Amniotic epithelial cell (primary cell): Measurements from ENCODE around the gene TRMT61A.
"Not testable (repeated sequence)": the region's sequence is repeated elsewhere in the genome, so short reads cannot be mapped to it uniquely, and the experiment has no call there.

Experiments
- DNase-seq: peaks from one replicate; pipeline ENCODE4 v3.0.0-alpha.2; 2010; ENCODE audit warnings: low read depth

TRMT61A gene

DNA sequence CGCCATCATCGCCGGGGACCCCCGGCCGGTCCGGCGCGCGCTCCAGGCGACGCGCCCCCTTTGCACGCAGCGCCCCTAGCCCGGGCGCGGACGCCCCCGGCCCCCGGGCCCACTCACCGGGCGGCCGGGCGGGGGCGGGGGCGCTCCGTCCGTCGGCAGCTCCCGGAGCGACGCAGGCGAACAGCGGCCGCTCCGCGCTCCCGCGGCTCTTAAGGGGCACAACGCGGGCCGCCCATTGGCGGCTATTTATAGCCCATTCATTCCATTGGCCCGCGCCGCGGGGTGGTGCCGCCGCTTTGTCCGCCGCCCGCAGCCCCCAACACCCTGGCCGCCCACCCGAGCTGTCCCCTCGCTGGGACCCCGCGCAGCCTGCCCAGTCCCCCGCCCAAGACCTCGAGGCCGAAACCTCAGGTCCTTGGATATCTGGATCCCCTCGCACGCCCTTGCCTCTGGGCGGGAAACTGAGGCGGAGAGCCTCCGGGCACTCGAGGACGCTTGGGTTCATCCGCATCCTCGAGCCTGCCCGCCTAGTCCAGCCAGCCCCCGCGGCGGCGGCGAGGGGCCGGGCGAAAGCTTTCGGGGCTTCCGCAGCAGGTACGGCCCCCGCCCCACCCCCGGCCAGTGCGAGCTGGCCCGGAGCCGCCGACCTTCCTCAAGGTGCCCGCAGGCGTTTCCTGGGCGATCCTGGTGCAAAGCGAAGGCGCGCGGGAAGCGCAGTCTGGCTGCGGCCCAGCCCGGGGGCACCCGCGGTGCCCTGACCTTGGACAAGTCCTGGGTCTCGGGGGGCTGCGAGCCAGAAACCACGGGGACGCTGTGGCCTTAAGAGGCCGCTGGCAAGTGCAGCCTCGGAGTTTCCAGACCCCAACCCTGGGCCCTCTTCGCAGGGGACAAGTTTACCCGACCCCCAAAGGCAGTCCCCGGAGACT lies 6.1 kb upstream of the TRMT61A start, which contains the start of gene CKB:
Gene CKB, minus strand, starts transcription at position 182 of the 926 bp plus-strand sequence. CDS start 337 bp downstream, outside the sequence.
- peak; percentile 42 for DNase-seq

DNA sequence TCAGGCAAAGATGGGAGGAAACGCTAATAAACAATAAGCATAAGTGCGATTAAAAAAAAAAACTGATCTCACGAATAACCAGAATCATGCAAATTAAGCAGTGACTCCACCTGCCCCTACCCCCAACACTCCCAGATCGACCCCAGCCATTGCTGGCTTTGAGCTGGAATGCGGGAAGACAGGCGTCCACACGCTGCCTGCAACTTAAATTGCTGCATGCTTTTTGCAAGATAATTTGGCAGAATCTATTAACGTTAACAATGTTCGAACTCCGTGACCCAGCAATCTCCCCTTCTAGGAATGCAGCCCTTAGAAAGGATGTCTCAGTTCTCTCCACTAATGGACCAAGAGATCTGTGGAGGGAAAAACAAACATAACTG lies 5.4 kb upstream of the TRMT61A start:
- DNase-seq, result no peak

DNA sequence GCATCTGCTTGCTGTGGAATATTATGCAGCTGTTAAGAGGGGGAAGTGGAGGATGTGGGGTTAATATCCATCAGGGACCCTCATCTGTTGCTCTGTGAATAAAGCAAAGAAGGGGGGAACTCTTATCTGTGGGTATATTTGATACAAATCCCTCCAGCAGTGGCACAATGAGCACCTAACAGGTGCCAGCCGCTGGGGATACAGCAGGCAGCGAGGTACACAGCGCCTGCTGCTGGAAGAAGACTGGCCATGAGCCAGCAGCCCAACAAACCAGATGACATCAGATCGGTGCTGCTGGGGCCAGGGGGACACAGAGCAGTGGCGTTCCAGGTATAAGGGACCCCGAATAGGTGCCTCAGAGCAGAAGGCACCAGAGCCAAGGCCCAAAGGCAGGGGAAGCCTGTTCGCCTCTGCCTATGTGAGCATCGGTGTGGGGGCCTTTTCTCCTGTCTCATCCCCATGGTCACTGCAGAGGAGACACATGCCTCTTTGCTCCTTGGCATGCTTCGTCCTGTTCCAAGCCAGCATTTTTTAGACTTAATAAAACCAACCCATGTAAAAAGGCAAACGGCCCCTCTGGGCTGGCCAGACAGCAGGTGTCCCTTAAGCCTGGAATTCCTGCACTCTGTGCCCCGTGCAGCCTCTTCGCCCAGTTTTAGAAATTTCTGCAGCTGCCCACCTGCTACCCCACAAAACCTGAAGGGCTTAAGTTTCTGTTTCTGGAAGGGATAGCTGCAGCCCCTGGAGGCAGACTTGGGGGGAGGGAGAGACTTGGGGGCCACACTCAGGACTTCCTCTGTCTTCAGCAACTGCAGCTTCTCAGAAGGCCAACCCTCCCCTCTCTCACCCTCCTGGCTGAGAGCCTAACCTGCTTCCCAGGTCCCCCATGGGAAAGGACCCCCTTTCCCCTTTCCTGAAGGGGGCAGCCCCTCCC lies 4.7 kb upstream of the TRMT61A start:
- DNase-seq, result no peak

DNA sequence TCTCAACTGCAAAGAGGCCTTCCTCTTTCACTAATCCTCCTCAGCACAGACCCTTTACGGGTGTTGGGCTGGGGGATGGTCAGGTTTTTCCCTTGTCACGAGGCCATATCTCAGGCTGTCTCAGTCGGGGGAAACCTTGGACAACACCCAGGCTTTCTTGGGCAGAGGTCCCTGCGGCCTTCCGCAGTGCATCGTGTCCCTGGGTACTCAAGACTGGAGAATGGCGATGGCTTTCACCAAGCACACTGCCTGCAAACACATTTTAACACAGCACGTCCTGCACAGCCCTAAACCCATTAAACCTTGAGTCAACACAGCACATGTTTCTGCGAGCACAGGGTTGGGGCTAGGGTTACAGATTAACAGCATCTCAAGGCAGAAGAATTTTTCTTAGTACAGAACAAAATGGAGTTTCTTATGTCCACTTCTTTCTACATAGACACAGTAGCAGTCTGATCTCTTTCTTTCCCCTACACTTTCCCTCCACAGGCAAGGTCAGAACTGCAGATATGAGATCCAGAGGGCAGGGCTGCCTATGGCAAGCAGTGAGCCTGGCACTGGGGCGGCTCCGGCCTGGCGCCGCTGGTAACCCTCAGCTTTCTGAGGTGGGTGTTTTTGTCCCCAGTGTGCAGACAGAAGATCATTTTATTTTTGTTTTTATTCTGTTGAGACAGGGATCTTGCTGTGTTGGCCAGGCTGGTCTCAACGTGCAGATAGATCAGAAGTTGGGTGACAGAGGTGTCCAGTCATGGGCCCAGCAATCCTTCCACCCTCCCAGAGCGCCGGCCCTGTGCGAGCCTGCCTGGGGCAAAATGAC lies 3.4 kb upstream of the TRMT61A start:
- not testable (repeated sequence) for DNase-seq

DNA sequence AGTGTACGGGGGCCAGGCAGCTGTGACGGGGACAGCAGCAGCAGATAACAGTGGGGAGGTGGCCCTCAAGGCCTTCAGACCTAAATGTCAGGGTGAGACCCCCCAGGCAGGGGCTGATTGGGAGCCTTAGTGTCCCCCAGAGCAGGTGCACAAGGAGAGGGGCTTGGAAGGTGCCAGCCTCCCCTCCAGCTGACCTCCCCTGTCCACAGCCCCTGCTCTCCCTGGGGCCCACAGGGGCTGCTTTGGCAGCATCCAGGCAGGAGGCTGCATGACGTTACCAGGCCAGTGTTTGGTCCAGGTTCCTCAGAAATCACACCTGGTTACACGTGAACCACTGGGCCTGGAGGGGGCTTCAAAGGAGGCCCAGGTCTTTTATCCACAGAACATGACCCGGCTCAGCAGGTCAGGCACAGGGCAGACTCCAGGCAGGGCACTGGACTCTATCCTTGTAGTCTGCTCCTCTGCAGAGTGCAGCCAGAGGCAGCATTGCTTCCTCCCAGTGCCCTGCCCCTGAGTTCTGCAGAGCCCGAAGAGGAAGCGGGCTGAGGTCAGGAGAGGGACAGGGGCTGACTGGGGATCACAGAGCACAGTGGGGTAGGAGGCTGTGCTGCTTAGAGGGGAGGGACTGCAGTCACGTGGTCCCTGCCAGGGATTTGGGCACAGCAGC lies 2.6 kb upstream of the TRMT61A start:
- no peak for DNase-seq

DNA sequence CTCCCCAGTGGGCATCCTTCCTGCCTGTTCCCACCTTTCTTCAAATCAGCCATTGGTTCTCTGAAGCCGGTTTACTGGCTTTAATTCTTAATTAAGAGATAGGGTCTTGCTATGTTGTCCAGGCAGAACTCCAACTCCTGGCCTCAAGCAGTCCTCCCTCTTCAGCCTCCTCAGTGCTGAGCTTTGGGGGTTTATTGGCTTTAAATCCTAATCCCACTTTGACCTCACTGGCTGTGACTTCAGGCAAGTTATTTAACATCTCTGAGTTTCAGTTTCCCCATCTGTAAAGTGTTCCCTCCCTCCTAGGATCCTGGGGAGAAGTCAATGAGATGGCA lies 2.1 kb upstream of the TRMT61A start:
- no peak for DNase-seq

GRCh38 chr14:103527408-103528145 lies 1.4 kb upstream of the TRMT61A start:
- no peak for DNase-seq

DNA sequence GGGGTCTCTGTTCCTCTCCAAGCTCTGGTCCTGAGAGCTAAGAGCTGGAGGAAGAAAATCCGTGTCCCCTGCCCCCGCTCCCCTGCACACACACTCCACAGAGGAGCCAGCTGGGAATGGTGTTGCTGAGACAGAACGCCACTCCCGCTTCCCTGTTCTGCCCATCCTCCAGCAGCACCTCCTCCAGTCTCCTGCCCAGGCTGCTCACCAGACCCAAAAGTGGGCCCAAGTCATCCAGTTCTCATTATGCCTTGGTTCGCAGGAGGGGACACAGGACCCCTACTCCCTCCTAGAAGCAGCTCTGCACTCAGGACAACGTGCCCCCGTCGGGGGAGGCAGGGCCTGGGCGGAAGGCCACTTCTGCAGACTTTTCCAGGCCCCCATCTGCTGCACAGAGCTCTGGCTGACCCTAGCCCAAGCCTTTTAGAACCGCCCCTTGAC lies 830 bp upstream of the TRMT61A start:
- no peak for DNase-seq

DNA sequence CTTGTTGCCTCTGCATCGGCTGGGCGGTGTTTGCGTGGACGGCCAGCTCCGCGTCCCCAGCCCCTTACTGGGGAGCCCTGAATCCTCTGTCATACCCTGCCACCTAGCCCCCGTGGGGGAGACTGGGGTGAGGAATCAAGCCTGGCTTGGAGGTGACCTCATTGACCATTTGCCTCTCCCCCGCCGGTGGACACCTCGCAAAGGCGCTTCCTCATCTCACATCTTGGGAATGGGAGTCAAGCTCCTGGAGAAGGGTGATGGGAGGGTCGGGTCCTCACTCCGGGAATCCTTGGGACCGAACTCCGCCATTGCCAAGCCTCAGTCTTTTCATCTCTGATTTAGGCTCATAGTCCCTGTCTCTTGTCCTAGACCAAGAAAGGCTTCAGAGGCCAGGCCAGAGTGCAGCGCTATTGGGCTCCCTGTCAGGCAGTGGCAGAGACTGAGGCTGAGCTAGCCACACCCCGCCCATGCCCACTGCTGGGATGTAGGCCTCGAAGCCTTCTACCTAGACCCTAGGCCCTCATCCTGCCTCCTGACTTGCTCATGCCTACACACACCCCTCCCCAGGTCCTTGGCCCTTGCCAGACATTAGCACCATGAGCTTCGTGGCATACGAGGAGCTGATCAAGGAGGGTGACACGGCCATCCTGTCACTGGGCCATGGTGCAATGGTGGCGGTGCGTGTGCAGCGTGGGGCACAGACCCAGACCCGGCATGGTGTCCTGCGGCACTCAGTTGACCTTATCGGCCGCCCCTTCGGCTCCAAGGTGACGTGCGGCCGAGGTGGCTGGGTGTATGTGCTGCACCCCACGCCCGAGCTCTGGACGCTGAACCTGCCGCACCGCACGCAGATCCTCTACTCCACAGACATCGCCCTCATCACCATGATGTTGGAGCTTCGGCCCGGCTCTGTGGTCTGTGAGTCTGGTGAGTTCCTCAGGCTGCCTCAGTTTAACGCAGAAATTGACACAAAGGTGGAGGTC lies 678 bp downstream of the TRMT61A start:
- no peak for DNase-seq

DNA sequence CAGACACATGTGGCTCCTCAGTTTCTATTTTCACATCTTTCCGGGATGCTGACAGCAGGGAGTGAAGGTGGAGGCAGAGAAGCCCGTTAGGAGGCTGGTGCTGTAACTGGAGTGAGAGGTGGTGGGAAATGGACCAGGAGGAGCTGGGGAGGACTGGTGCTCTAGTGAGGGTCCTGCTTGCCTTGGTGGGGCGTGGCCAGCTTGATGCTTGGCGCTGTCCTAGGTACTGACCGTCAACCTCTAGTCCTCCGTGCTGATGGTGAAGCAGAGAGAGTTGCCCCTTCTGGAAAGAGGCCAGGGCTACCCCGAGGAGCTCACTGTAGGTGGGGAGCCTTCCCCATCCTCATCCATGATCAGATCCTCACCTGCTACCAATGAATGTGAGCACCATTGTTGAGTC lies 1.4 kb downstream of the TRMT61A start:
- DNase-seq, result no peak

- DNase-seq, result no peak
These were observed 1.8 kb downstream of the TRMT61A start for GRCh38 chr14:103530831-103531230.

- no peak for DNase-seq
These were observed 2.6 kb downstream of the TRMT61A start for GRCh38 chr14:103531421-103532215.

DNA sequence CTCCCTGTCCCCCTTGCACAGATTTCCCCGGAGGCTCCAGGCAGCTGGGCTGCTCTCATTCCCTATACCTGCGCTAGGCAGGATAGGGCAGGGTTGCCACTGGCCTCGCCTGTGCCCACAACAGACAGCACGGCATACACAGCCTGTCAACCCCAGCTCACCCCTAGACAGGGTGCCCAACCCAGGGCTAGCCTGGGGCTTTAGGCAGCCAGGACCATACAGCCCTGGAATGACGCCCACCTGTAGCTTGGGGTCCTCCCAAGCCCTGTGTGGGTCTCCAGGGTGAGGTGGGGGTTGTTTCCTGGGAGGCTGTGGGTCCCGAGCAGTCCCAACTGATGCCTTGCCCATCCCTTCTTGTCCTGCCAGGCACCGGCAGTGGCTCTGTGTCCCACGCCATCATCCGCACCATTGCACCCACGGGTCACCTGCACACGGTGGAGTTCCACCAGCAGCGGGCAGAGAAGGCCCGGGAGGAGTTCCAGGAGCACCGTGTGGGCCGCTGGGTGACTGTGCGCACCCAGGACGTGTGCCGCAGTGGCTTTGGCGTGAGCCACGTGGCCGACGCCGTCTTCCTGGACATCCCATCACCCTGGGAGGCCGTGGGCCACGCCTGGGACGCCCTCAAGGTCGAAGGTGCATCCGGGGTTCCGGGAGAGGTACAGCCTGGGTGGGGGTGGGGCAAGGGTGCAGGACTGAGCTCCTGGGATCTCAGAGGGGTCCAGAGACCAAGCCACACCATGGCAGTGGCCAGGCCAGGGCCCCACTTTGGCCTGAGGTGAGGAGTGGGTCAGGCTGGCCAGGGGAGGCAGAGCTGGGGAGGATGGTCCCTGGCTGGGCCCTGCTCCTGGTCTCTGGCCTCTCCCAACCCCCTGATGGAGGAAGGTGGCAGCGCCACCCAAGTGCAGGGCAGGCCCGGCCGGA lies 3.5 kb downstream of the TRMT61A start:
- no peak for DNase-seq

- no peak for DNase-seq
These were observed 4.4 kb downstream of the TRMT61A start for GRCh38 chr14:103533137-103533998.

DNA sequence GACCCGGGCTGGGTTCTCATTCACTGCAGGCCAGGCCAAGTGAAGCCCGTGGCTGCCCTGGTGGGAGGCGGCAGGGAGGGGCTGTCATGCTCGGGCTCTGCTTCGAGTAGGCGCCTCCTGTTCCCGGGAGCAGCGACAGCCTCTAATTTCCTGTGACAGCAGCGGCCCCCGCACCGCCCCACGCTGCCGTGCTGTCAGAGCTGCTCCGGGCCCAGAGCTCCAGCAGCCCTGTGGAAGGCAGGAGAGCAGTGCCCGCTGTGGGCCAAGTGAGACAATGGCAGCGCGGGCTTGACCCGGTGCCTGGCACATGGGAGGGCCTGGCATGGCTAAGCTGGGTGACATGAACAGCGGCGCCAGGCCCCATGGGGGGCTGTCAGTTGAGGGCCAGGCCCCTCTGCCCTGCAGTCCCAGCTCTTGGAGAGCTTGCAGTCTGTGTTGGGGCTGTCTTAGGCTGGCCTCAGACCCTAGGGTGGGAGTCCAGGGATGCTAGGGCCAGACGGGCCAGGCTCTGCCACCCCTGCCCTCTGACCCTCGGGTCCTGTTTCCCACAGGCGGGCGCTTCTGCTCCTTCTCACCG lies 5.1 kb downstream of the TRMT61A start:
- no peak for DNase-seq

DNA sequence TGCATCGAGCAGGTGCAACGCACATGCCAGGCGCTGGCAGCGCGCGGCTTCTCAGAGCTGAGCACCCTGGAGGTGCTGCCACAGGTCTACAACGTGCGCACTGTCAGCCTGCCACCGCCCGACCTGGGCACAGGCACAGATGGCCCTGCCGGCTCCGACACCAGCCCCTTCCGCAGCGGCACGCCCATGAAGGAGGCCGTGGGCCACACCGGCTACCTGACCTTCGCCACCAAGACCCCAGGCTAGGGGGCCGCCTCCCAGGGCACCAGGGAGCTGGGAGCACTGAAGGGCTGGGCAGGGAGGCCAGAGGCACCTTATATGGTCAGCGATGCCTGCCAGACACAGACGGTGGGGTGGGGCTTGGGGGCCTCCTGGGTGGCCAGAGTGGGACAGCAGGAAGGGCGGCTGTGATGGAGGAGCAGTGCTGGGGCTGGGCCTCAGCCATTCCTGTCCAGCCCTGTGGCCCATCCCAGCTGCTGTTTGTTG lies 5.6 kb downstream of the TRMT61A start:
- DNase-seq, result no peak
